SU-DHL-6 (cell line): ENCODE measurements around the gene CDK5R1.

Experiments used
- H2AFZ ChIP-seq: fragments of 200-600 bp; sonication (generic); 2 replicates; pipeline ENCODE4 v1.6.1; 2014; ENCODE audit warnings: low read depth, mild to moderate bottlenecking, moderate library complexity, mixed read lengths, antibody characterized with exemption, low read length; ENCODE audit not compliant: severe bottlenecking
- H3F3A ChIP-seq: fragments of 200-600 bp; shearing (Covaris generic); 2 replicates; pipeline ENCODE4 v1.6.0; 2016; ENCODE audit warnings: antibody characterized with exemption, mild to moderate bottlenecking; ENCODE audit not compliant: insufficient read depth
- H3K27ac ChIP-seq: fragments of 200-600 bp; sonication (generic); 2 replicates; pipeline ENCODE4 v1.5.1; 2016; ENCODE audit warnings: low read depth, mild to moderate bottlenecking, low read length, moderate library complexity, mixed read lengths
- H3K27me3 ChIP-seq: fragments of 200-600 bp; sonication (generic), shearing (Covaris generic); 2 replicates; pipeline ENCODE4 v1.6.0; 2014; ENCODE audit warnings: mild to moderate bottlenecking, low read length
- H3K36me3 ChIP-seq: fragments of 200-600 bp; sonication (generic); 2 replicates; pipeline ENCODE4 v1.6.1; 2014; ENCODE audit warnings: mild to moderate bottlenecking, low read length, mixed read lengths
- H3K4me2 ChIP-seq: fragments of 300-600, 200-600 bp; shearing (Covaris generic), sonication (generic); 2 replicates; pipeline ENCODE4 v1.6.0; 2014; ENCODE audit warnings: low read length, low read depth, mild to moderate bottlenecking; ENCODE audit not compliant: poor library complexity, severe bottlenecking
- H3K4me3 ChIP-seq: fragments of 200-600 bp; sonication (generic); 2 replicates; pipeline ENCODE4 v1.5.1; 2014; ENCODE audit warnings: antibody characterized with exemption, low read length, mild to moderate bottlenecking, mixed read lengths; ENCODE audit not compliant: insufficient read depth, poor library complexity, severe bottlenecking
- H3K79me2 ChIP-seq: fragments of 200-600 bp; sonication (generic); 2 replicates; pipeline ENCODE4 v1.6.1; 2014; ENCODE audit warnings: mild to moderate bottlenecking, low read length, moderate library complexity; ENCODE audit not compliant: insufficient read depth
- H3K9ac ChIP-seq: fragments of 200-600 bp; sonication (generic); 2 replicates; pipeline ENCODE4 v1.7.0; 2014; ENCODE audit warnings: mild to moderate bottlenecking, low read length
- H3K9me2 ChIP-seq: fragments of 200-600 bp; sonication (generic); replicated peaks from 2 replicates; pipeline ENCODE4 v1.6.1; 2014; ENCODE audit warnings: low read length; ENCODE audit not compliant: insufficient read depth
- H3K9me3 ChIP-seq: fragments of 200-600 bp; sonication (generic); 2 replicates; pipeline ENCODE4 v1.6.1; 2014; ENCODE audit warnings: low read length, mixed read lengths; ENCODE audit not compliant: insufficient read depth
- H4K20me1 ChIP-seq: fragments of 200-600 bp; sonication (generic); 2 replicates; pipeline ENCODE4 v1.6.1; 2014; ENCODE audit warnings: low read depth, mild to moderate bottlenecking, antibody characterized with exemption, low read length, moderate library complexity, mixed read lengths
- EZH2phosphoT487 ChIP-seq: fragments of 200-600 bp; sonication (generic), shearing (Covaris generic); conservative IDR thresholded peaks from 2 replicates; pipeline ENCODE4 v1.6.1; 2018; ENCODE audit warnings: mild to moderate bottlenecking, antibody characterized with exemption, low read length, moderate library complexity, mixed read lengths
- TF ChIP-seq, protein P1 (sequence below): fragments of 200-600 bp; sonication (generic); IDR thresholded peaks from one replicate; pipeline ENCODE4 v1.5.1; 2017; ENCODE audit warnings: antibody characterized with exemption, mild to moderate bottlenecking, low read length, moderate library complexity; ENCODE audit not compliant: insufficient read depth, poor library complexity, severe bottlenecking

CDK5R1 gene

GRCh38 chr17:32514606-32515005 is 27.8 kb downstream of the CDK5R1 start:
- no peak overlapping the region for H3K27ac ChIP-seq
- TF ChIP-seq, protein P1, sequence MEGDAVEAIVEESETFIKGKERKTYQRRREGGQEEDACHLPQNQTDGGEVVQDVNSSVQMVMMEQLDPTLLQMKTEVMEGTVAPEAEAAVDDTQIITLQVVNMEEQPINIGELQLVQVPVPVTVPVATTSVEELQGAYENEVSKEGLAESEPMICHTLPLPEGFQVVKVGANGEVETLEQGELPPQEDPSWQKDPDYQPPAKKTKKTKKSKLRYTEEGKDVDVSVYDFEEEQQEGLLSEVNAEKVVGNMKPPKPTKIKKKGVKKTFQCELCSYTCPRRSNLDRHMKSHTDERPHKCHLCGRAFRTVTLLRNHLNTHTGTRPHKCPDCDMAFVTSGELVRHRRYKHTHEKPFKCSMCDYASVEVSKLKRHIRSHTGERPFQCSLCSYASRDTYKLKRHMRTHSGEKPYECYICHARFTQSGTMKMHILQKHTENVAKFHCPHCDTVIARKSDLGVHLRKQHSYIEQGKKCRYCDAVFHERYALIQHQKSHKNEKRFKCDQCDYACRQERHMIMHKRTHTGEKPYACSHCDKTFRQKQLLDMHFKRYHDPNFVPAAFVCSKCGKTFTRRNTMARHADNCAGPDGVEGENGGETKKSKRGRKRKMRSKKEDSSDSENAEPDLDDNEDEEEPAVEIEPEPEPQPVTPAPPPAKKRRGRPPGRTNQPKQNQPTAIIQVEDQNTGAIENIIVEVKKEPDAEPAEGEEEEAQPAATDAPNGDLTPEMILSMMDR, result no peak
- no peak for TF ChIP-seq EZH2phosphoT487
- H3K4me3 ChIP-seq, result no peak overlapping the region
- H2AFZ ChIP-seq, result no peak overlapping the region
- H4K20me1 ChIP-seq, result no peaks in the 10 kb centered on the region
- H3K27me3 ChIP-seq, result no peaks in the 10 kb centered on the region
- H3F3A ChIP-seq, result no peaks in the 10 kb centered on the region
- H3K79me2 ChIP-seq, result no peaks in the 10 kb centered on the region
- H3K9me3 ChIP-seq, result no peaks in the 10 kb centered on the region
- no peaks in the 10 kb centered on the region for H3K9me2 ChIP-seq
- no peaks in the 10 kb centered on the region for H3K36me3 ChIP-seq
- H3K4me2 ChIP-seq, result no peak overlapping the region
- no peak overlapping the region for H3K9ac ChIP-seq

GRCh38 chr17:32515677-32516383 is 29.0 kb downstream of the CDK5R1 start:
- no peak overlapping the region for H3K9ac ChIP-seq
- no peak for TF ChIP-seq EZH2phosphoT487
- TF ChIP-seq, protein P1, result no peak
- no peaks in the 10 kb centered on the region for H3K79me2 ChIP-seq
- no peak overlapping the region for H3K27ac ChIP-seq
- H3K27me3 ChIP-seq, result no peaks in the 10 kb centered on the region
- no peaks in the 10 kb centered on the region for H4K20me1 ChIP-seq
- no peaks in the 10 kb centered on the region for H3F3A ChIP-seq
- no peaks in the 10 kb centered on the region for H3K9me2 ChIP-seq
- H3K36me3 ChIP-seq, result no peaks in the 10 kb centered on the region
- no peak overlapping the region for H3K4me2 ChIP-seq
- H3K9me3 ChIP-seq, result no peaks in the 10 kb centered on the region
- no peak overlapping the region for H2AFZ ChIP-seq
- no peak overlapping the region for H3K4me3 ChIP-seq

GRCh38 chr17:32516450-32516849 is 29.7 kb downstream of the CDK5R1 start:
- TF ChIP-seq EZH2phosphoT487, result no peak
- TF ChIP-seq, protein P1, result no peak
- no peaks in the 10 kb centered on the region for H3K36me3 ChIP-seq
- H3K27me3 ChIP-seq, result no peaks in the 10 kb centered on the region
- H3K9me2 ChIP-seq, result no peaks in the 10 kb centered on the region
- no peaks in the 10 kb centered on the region for H3K79me2 ChIP-seq
- no peak overlapping the region for H3K27ac ChIP-seq
- no peaks in the 10 kb centered on the region for H3F3A ChIP-seq
- H3K4me3 ChIP-seq, result no peak overlapping the region
- H3K4me2 ChIP-seq, result no peak overlapping the region
- H4K20me1 ChIP-seq, result no peaks in the 10 kb centered on the region
- H3K9me3 ChIP-seq, result no peaks in the 10 kb centered on the region
- H3K9ac ChIP-seq, result no peak overlapping the region
- no peak overlapping the region for H2AFZ ChIP-seq
